ENCODE data around the gene GNB1L.

The GNB1L gene

GRCh38 chr22:19772422-19772672 lies 82.3 kb downstream of the GNB1L start:
- DNase-seq, result no peak

GRCh38 chr22:19770349-19771220 lies 84.1 kb downstream of the GNB1L start:
- no peak for DNase-seq

GRCh38 chr22:19769393-19769715 lies 85.3 kb downstream of the GNB1L start:
- no peak for DNase-seq

- DNase-seq, result no peak
Measured at GRCh38 chr22:19767427-19768341, 87.0 kb downstream of the GNB1L start.

DNA sequence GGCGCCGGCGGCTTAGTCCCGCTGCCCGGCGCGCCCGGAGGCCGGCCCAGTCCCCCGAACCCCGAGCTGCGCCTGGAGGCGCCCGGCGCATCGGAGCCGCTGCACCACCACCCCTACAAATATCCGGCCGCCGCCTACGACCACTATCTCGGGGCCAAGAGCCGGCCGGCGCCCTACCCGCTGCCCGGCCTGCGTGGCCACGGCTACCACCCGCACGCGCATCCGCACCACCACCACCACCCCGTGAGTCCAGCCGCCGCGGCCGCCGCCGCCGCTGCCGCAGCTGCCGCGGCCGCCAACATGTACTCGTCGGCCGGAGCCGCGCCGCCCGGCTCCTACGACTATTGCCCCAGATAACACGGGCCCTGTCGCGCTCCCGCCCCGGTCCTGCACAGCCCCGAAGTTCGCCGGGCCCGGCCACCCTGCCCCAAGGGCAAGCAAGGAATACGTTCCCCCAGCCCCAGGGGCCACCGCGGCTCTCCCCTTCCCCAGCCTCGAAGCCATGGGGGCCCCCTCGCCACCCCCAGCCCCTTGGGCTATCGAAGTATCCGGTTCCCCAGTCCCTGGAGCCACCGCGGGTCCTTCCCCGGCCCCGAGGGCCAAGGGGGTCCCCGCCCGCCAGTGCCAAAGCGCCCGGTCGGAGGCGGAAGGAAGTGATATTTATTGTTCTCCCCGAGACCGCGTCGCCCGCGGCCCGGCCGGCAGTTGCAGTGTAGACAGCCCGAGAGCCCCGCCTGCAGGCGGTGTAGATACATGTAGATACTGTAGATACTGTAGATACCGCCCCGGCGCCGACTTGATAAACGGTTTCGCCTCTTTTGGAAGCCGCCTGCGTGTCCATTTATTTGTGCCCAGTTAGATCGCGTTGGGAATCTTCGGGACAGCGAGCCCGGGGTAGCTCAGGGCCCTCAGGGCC lies 87.9 kb downstream of the GNB1L start:
- DNase-seq, result no peak

GRCh38 chr22:19766240-19766510 lies 88.5 kb downstream of the GNB1L start:
- DNase-seq, result no peak

DNA sequence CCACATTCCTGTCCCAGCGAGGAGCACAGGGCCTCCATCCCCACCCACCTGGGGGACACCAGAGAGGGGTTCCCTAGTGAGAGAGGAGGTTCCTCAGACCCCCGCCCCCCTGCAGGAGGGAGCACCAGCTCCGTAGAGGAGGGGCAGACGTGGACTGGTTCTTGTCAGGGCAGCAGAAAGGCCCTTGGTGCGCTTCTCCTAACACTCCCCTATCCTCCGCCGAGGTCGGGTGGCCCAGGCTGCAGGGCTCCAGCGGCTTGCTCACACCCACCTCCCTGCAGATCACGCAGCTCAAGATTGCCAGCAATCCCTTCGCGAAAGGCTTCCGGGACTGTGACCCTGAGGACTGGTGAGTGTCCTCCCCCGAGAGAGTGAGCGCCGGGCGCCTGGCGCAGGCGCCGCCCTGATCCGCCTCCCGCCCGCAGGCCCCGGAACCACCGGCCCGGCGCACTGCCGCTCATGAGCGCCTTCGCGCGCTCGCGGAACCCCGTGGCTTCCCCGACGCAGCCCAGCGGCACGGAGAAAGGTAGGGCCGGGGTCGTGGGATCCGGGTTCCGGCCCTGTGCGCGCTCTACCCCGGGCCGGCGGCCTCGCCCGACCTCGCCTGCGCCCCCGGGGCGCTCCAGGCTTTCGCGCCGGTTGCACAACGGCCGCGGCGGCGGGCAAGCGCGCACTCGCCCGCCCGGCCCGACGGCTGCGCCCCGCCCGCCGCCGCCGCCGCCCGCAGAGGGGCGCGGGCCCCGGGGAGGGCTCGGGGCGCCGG lies 89.0 kb downstream of the GNB1L start:
- no peak for DNase-seq

GRCh38 chr22:19764636-19765476 lies 89.8 kb downstream of the GNB1L start:
- DNase-seq, result no peak

- DNase-seq, result no peak
Measured at GRCh38 chr22:19764299-19764593, 90.4 kb downstream of the GNB1L start.

- DNase-seq, result no peak
Measured at GRCh38 chr22:19763458-19764298, 91.0 kb downstream of the GNB1L start.

DNA sequence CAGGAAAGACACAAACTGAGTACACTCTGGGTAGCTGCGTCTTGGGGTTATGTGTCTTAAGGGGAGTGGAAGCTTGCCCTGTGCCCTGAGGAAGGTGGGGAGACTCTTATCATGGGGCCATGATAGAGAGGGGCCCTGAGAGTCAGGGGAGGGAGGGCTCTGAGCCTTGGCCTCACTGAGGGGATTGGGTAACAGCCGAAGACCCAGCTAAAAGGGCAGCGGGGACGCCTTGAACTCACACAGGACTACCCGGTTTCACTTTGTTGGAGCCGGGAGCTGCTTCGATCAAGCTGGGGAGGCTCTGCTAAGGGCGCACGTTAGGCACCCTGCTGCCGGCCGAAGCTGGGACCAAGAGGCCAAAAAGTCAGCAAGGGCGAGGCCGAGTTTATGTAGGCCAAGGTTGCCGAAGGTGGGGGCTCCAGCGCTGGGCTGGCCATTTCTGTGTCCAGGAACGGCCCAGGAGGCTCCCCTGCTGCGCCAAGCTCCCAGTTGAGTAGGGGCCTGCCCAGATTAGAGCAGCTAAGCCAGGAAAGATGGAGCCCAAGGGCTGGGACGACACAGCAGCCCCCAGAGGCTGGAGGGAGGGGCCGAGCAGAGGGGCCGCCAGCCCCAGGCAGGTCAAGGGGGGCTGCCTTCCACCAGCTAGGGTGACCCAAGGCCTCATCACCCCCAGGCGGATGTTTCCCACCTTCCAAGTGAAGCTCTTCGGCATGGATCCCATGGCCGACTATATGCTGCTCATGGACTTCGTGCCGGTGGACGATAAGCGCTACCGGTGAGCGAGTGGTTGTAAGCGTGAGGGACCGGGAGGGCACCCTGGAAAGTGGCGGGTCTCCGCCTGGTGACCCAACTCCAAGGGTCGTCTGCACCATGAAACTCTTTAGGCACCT lies 91.9 kb downstream of the GNB1L start:
- no peak for DNase-seq

- no peak for DNase-seq
Measured at GRCh38 chr22:19761725-19762567, 92.7 kb downstream of the GNB1L start.

DNA sequence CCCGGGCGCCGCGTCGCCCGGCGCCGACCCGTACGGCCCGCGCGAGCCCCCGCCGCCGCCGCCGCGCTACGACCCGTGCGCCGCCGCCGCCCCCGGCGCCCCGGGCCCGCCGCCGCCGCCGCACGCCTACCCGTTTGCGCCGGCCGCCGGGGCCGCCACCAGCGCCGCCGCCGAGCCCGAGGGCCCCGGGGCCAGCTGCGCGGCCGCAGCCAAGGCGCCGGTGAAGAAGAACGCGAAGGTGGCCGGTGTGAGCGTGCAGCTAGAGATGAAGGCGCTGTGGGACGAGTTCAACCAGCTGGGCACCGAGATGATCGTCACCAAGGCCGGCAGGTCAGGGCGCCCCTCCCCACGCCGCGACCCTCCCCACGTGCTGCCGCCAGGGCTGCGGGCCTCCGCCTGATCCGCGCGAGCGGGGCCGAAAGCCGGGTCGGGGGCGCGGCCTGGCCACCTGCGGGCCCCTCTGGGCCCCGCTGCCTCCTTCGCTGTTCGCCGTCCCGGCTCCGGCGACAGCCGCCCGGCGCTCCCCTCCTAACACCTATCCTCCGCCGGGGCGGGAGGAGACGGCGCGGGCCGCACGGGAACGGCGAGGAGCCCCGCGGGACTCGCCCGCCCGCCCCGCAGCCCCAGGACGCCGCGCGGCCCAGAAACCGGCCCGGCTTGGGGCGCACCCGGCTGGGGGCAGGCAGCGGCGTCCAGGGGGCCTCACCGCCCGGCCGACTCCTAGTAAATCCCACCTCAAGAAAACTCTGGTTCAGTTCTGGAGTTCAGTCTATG lies 93.5 kb downstream of the GNB1L start:
- no peak for DNase-seq

- DNase-seq, result no peak
Measured at GRCh38 chr22:19760058-19760950, 94.4 kb downstream of the GNB1L start, which contains the start of gene TBX1. TSS of gene TBX1 (plus strand) at chr22:19760778. CDS start at chr22:19760844, 66 bp downstream.

DNA sequence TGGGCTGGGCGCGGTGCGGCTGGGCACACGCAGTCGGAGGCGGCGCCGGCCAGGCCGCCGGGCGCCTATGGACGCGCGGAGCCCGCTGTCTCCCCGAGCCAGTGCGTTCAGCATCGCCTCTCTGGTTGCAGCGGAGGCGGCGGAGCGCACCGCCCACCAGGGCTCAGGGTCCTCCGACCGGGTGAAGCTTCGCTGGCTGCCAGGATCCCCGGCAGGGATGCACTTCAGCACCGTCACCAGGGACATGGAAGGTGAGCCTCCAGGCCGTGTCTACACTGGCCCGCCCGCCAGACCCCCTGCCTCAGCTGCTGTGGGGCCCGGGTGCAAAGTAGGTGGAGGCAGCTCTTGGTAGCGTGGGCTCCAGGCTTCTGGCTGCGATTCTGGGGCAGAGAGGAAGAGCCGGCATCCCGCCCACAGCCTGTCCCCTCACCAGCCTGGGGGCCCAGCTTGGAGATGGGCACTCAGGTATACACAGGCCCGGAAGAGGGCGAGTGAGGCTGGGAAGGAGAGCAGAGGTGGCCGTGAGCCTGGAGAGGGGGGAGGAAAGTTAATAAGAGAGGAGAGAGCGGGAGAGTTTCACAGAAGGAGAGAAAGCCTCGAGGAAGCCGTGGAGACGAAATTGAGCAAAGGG lies 95.1 kb downstream of the GNB1L start:
- no peak for DNase-seq

- DNase-seq, result no peak
Measured at GRCh38 chr22:19758896-19759426, 95.7 kb downstream of the GNB1L start.

Data from NCI-H774 (cell line).